ENCODE data around the gene ASB6. TPM values are rescaled to one million over a fixed set of nuclear protein-coding genes. Genes with fewer than 3 reads are reported as not detected.

Gene ASB6
- total RNA-seq, 1 donor from 2014 or later, result 17.4 TPM

- Mint-ChIP-seq H3K27me3 (ENCODE audit: low read depth) (no peaks in the 10 kb centered on the region), H3K4me3 (ENCODE audit: unreplicated experiment) (no peak overlapping the region), H3K27ac (ENCODE audit: unreplicated experiment) (no peak overlapping the region), H3K9me3 (ENCODE audit: low read depth) (no peaks in the 10 kb centered on the region), H3K4me1 (ENCODE audit: low read depth) (peaks cover 45% of the 10 kb centered on the region), H3K36me3 (ENCODE audit: low read depth) (no peaks in the 10 kb centered on the region)
- DNase-seq (ENCODE audit: low spot score), result no peak
- TF ChIP-seq CTCF (IDR thresholded peaks at IDR 0.05), result no peak
Measured at GRCh38 chr9:129612123-129612522, 29.8 kb downstream of the ASB6 start.

GRCh38 chr9:129611307-129611800 is 30.6 kb downstream of the ASB6 start:
- TF ChIP-seq CTCF (IDR thresholded peaks at IDR 0.05), result no peak
- H3K4me3 Mint-ChIP-seq (ENCODE audit: unreplicated experiment), result no peak overlapping the region
- no peaks in the 10 kb centered on the region for H3K27me3 Mint-ChIP-seq (ENCODE audit: low read depth)
- H3K9me3 Mint-ChIP-seq (ENCODE audit: low read depth), result no peaks in the 10 kb centered on the region
- H3K4me1 Mint-ChIP-seq (ENCODE audit: low read depth), result peaks cover 50% of the 10 kb centered on the region
- no peak for DNase-seq (ENCODE audit: low spot score)
- peak overlapping the region; percentile 92 for H3K27ac Mint-ChIP-seq (ENCODE audit: unreplicated experiment)
- H3K36me3 Mint-ChIP-seq (ENCODE audit: low read depth), result no peaks in the 10 kb centered on the region

DNA sequence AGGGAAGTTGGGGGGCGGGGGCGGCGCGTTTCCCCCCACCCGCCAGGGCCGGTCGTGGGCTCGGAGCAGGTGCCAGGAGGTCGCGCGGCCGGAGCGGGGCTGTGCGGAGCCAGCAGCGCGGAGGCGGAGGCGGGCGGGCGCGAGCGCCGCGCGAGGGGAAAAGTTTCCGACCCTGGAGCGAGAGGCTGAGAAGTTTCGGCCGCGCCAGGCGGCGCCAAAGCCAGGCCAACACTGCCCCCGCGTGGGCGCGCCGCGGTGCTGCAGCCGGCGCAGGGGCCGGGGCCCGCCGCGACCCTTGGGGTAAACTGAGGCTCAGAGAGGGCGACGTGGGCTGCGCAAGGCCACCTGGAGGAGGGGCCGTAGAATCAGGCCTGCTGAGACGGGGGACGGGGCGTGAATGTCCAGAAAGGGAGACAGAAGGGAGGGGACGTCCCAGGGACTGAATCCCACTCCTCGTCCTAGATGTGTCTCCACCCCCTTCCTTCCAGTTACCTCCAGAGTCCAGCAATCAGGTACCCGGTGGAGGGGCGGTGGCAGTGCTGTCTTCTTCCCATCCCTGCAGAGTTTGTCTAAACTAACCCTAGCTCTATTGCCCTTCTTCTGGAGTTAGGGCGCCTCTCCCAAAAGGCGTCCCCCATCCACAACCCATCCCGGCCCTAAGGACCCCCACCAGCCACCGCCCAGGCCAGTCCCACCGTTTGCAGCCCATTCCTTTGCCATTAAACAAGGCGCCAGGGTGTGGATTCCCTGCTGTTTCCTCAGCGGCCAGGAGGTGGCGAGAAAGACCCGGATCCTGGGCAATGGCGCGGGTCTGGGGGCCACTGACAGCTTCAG is 31.3 kb downstream of the ASB6 start:
- Mint-ChIP-seq H3K4me1 (ENCODE audit: low read depth) (peaks cover 50% of the 10 kb centered on the region), H3K36me3 (ENCODE audit: low read depth) (no peaks in the 10 kb centered on the region), H3K4me3 (ENCODE audit: unreplicated experiment) (peak overlapping the region; percentile 79), H3K27me3 (ENCODE audit: low read depth) (no peaks in the 10 kb centered on the region), H3K9me3 (ENCODE audit: low read depth) (no peaks in the 10 kb centered on the region), H3K27ac (ENCODE audit: unreplicated experiment) (peak overlapping the region; percentile 92)
- peak; percentile 86 for TF ChIP-seq CTCF (IDR thresholded peaks at IDR 0.05)
- no peak for DNase-seq (ENCODE audit: low spot score)

- no peaks in the 10 kb centered on the region for H3K27me3 Mint-ChIP-seq (ENCODE audit: low read depth)
- H3K4me3 Mint-ChIP-seq (ENCODE audit: unreplicated experiment), result peak overlapping the region; percentile 49
- H3K27ac Mint-ChIP-seq (ENCODE audit: unreplicated experiment), result no peak overlapping the region
- DNase-seq (ENCODE audit: low spot score), result no peak
- H3K36me3 Mint-ChIP-seq (ENCODE audit: low read depth), result no peaks in the 10 kb centered on the region
- no peak for TF ChIP-seq CTCF (IDR thresholded peaks at IDR 0.05)
- no peaks in the 10 kb centered on the region for H3K9me3 Mint-ChIP-seq (ENCODE audit: low read depth)
- H3K4me1 Mint-ChIP-seq (ENCODE audit: low read depth), result peaks cover 50% of the 10 kb centered on the region
Measured at GRCh38 chr9:129610213-129610472, 31.8 kb downstream of the ASB6 start.

- Mint-ChIP-seq H3K27ac (ENCODE audit: unreplicated experiment) (peak overlapping the region; percentile 92), H3K27me3 (ENCODE audit: low read depth) (no peaks in the 10 kb centered on the region), H3K9me3 (ENCODE audit: low read depth) (no peaks in the 10 kb centered on the region), H3K4me3 (ENCODE audit: unreplicated experiment) (peak overlapping the region; percentile 80), H3K36me3 (ENCODE audit: low read depth) (no peaks in the 10 kb centered on the region), H3K4me1 (ENCODE audit: low read depth) (peaks cover 50% of the 10 kb centered on the region)
- no peak for DNase-seq (ENCODE audit: low spot score)
- no peak for TF ChIP-seq CTCF (IDR thresholded peaks at IDR 0.05)
Measured at GRCh38 chr9:129609486-129610212, 32.3 kb downstream of the ASB6 start.
